Osteoblast (primary cell): ENCODE data around the gene LRFN3. TPM values are rescaled to one million over a fixed set of nuclear protein-coding genes. Genes with fewer than 3 reads are reported as not detected.

ENCODE experiments used
- DNase-seq: peaks from one replicate; pipeline ENCODE4 v3.0.0; 2011; ENCODE audit warnings: low spot score, mixed read lengths; ENCODE audit not compliant: insufficient read length; ENCODE audit errors: missing footprints
- H2AFZ ChIP-seq: 2 replicates; pipeline ENCODE4 v1.6.0; 2011; ENCODE audit warnings: mild to moderate bottlenecking, low read length
- H3K27ac ChIP-seq: 2 replicates; pipeline ENCODE4 v1.5.1; 2011; ENCODE audit warnings: mild to moderate bottlenecking, low read depth, low read length, moderate library complexity
- H3K27me3 ChIP-seq: 2 replicates; pipeline ENCODE4 v1.6.0; 2012; ENCODE audit warnings: mild to moderate bottlenecking, control low read depth, inconsistent platforms, low read length, moderate library complexity; ENCODE audit not compliant: insufficient read depth
- H3K36me3 ChIP-seq: 2 replicates; pipeline ENCODE4 v1.5.1; 2011; ENCODE audit warnings: mild to moderate bottlenecking, low read length, control low read depth, moderate library complexity; ENCODE audit not compliant: insufficient read depth
- H3K4me1 ChIP-seq: 2 replicates; pipeline ENCODE4 v1.5.1; 2011; ENCODE audit warnings: mild to moderate bottlenecking, low read length, control low read depth, moderate library complexity; ENCODE audit not compliant: insufficient read depth
- H3K4me2 ChIP-seq: 2 replicates; pipeline ENCODE4 v1.6.0; 2011; ENCODE audit warnings: mild to moderate bottlenecking, low read length; ENCODE audit not compliant: insufficient read depth
- H3K4me3 ChIP-seq: fragments of 200-600 bp; sonication (generic); 3 replicates; pipeline ENCODE4 v1.5.1; 2012; ENCODE audit warnings: mild to moderate bottlenecking, low read length, inconsistent platforms; ENCODE audit not compliant: insufficient read depth
- H3K79me2 ChIP-seq: 2 replicates; pipeline ENCODE4 v1.6.0; 2012; ENCODE audit warnings: mild to moderate bottlenecking, low read length, control low read depth, inconsistent platforms; ENCODE audit not compliant: insufficient read depth
- H3K9me3 ChIP-seq: 2 replicates; pipeline ENCODE4 v1.5.1; 2011; ENCODE audit warnings: low read depth, low read length, control low read depth
- H4K20me1 ChIP-seq: 2 replicates; pipeline ENCODE4 v1.6.0; 2012; ENCODE audit warnings: mild to moderate bottlenecking, low read length, control low read depth; ENCODE audit not compliant: insufficient read depth
- CTCF ChIP-seq: IDR thresholded peaks from 2 replicates; pipeline ENCODE4 v1.5.1; 2011; ENCODE audit warnings: mild to moderate bottlenecking, low read depth, low read length, moderate library complexity; ENCODE audit errors: extremely low read depth
- total RNA-seq: library from RNA; depleted of rRNA; stranded (reverse); fragments of >200 nt; gene quantifications from 2 replicates; pipeline ENCODE4 v1.2.3, GENCODE V29; 2012

The LRFN3 gene
- total RNA-seq, 1 donor = 6.9 TPM

DNA sequence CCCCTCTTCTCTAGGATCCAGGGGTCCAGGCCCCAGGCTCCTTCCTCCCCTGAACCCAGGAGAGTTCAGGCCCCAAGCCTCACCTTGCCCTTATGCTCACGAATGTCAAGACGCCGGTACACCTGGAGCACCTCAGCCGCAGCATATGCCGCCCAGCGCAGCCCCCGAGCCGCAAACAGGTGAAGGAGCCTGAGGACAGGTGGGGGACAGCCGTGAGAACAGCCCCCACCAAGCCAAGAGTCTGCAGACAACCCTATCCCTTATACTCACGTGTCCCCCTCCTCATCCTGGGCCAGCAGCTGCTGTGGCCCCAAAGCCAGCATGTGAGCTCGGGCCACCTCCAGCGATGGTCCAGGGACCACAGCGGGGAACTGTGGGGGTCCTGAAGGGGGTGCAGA is 39.5 kb upstream of the LRFN3 start:
- TF ChIP-seq CTCF = no peak
- Histone ChIP-seq H4K20me1 (no peaks in the 10 kb centered on the region), H3K4me3 (no peak overlapping the region), H3K9me3 (no peaks in the 10 kb centered on the region), H3K4me1 (peaks cover 9% of the 10 kb centered on the region), H3K36me3 (peaks cover 28% of the 10 kb centered on the region), H3K79me2 (peaks cover 21% of the 10 kb centered on the region), H3K4me2 (no peak overlapping the region), H3K27me3 (no peaks in the 10 kb centered on the region), H3K27ac (no peak overlapping the region), H2AFZ (no peak overlapping the region)
- DNase-seq = peak; percentile 59

DNA sequence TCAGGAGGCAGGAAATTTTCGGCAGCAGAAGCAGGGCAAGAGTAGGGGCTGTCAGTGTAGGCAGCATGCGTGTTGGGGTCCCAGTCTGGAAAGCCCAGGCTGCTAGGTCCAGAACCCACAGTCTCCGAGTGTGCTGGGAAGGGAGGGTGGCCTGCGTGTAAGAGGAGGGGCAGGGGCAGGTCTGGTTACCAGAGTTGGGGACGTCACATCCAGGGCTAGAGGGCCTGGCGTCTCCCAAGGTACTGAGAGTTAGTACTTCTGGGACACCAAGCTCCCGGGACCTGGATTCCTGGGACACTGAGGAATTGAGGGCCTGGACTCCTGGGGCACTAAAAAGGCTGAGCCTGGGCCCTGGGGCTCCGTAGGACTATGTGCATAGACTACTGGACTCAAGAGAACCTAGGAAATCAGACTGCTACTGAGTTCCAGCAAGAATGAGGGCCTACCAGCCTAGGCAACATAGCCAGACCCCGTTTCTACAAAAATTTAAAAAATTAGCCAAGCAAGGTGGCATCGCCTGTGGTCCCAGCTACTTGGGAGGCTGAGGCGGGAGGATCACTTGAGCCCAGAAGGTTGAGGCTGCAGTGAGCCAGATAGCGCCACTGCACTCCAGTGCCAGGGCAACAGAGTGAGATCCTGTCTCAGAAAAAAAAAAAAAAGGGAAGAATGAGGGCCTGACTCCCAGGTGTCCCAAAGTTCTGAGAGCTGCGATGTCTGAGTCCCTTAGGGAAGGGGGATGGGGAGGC is 38.3 kb upstream of the LRFN3 start:
- H3K9me3 ChIP-seq = no peaks in the 10 kb centered on the region
- peaks cover 28% of the 10 kb centered on the region for H3K36me3 ChIP-seq
- H4K20me1 ChIP-seq = no peaks in the 10 kb centered on the region
- peak overlapping the region; percentile 97 for H3K4me2 ChIP-seq
- TF ChIP-seq CTCF = no peak
- peak overlapping the region; percentile 86 for H3K4me3 ChIP-seq
- H2AFZ ChIP-seq = peak overlapping the region; percentile 78
- peak; percentile 43 for DNase-seq
- peaks cover 21% of the 10 kb centered on the region for H3K79me2 ChIP-seq
- H3K27me3 ChIP-seq = no peaks in the 10 kb centered on the region
- H3K4me1 ChIP-seq = peaks cover 18% of the 10 kb centered on the region
- no peak overlapping the region for H3K27ac ChIP-seq

DNA sequence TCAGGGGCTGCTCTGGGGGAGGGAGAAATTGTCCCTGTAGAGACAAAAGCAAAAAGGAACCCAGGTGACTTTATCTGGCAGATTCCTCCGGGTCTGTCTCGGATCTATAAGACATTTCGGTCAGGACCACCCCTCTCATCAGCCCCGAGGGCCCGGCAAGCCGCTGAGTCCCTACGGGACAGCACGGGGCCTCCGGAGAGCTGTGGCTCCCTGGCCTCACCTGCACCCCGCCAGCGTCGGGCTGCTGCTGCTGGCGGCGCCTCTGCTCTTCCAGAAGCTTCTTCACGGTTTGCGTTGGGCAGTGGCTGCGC is 37.7 kb upstream of the LRFN3 start:
- no peak for DNase-seq
- Histone ChIP-seq H3K27me3 (no peaks in the 10 kb centered on the region), H3K79me2 (peaks cover 21% of the 10 kb centered on the region), H2AFZ (peak overlapping the region; percentile 78), H3K4me2 (peak overlapping the region; percentile 97), H3K4me1 (peaks cover 21% of the 10 kb centered on the region), H3K9me3 (no peaks in the 10 kb centered on the region), H4K20me1 (no peaks in the 10 kb centered on the region), H3K27ac (no peak overlapping the region), H3K4me3 (peak overlapping the region; percentile 86), H3K36me3 (peaks cover 23% of the 10 kb centered on the region)
- TF ChIP-seq CTCF = no peak

- H3K27ac ChIP-seq = peak overlapping the region; percentile 72
- TF ChIP-seq CTCF = no peak
- peaks cover 21% of the 10 kb centered on the region for H3K79me2 ChIP-seq
- DNase-seq = peak; percentile 97
- H2AFZ ChIP-seq = peak overlapping the region; percentile 88
- H3K27me3 ChIP-seq = no peaks in the 10 kb centered on the region
- no peaks in the 10 kb centered on the region for H4K20me1 ChIP-seq
- H3K36me3 ChIP-seq = peaks cover 13% of the 10 kb centered on the region
- H3K4me1 ChIP-seq = peaks cover 23% of the 10 kb centered on the region
- no peaks in the 10 kb centered on the region for H3K9me3 ChIP-seq
- H3K4me3 ChIP-seq = peak overlapping the region; percentile 86
- peak overlapping the region; percentile 97 for H3K4me2 ChIP-seq
Measured at GRCh38 chr19:35899547-35900214, 36.5 kb upstream of the LRFN3 start.
